ENCODE results near the gene ARX.

Gene ARX

DNA sequence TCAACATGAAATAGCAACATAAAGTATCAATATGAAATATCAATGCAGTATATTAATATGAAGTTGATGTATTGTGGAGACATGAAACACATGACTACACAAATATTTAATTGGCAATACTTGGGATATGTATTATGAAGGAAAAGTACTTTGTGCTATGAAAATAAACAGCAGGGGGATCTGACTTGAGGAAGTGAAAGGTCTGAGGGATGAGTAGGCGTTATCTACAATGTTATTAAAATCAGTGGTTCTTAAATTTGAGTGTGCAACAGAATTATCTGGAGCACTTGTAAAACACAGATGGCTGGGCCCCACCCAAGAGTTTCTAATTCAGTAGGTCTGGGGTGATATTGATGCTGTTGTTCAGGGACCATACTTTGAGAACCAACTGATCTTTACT is 27.4 kb upstream of the ARX start:
- TF ChIP-seq, protein P1, sequence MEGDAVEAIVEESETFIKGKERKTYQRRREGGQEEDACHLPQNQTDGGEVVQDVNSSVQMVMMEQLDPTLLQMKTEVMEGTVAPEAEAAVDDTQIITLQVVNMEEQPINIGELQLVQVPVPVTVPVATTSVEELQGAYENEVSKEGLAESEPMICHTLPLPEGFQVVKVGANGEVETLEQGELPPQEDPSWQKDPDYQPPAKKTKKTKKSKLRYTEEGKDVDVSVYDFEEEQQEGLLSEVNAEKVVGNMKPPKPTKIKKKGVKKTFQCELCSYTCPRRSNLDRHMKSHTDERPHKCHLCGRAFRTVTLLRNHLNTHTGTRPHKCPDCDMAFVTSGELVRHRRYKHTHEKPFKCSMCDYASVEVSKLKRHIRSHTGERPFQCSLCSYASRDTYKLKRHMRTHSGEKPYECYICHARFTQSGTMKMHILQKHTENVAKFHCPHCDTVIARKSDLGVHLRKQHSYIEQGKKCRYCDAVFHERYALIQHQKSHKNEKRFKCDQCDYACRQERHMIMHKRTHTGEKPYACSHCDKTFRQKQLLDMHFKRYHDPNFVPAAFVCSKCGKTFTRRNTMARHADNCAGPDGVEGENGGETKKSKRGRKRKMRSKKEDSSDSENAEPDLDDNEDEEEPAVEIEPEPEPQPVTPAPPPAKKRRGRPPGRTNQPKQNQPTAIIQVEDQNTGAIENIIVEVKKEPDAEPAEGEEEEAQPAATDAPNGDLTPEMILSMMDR (conservative IDR thresholded peaks at IDR 0.05; ENCODE audit: low read depth): no peak
- ChIA-PET CTCF (no interaction called here), POLR2A (ENCODE audit: low non-redundant PET) (no interaction called here)
- no peak for DNase-seq (ENCODE audit: low spot score)
- H3K27ac ChIP-seq: no peak overlapping the region

DNA sequence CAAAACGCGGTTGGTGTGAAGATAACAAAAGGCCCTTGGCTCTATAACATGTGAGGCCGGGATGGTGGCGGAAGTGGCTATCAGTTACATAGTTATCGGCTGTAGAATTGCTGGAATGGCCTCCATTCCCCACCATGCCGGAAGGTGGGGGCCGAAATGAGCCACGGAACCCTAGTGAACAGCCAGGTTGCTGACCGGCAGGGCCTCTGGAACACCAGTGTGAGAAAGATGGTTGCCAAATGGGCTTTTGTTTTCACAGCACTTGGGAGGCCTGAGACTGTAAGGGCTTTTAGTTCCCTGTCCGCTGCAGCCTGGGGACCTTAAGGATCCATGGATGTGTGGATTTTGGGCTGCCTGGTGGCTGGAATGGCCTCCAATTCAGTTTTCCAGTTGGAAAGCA is 23.3 kb upstream of the ARX start:
- ChIA-PET CTCF (interaction anchor here (0.8 kb wide), 1 partner anchor 66 kb away, joined by 3 read pairs; no protein-coding TSS in a partner anchor), POLR2A (ENCODE audit: low non-redundant PET) (no interaction called here)
- no peak for DNase-seq (ENCODE audit: low spot score)
- TF ChIP-seq, protein P1 (conservative IDR thresholded peaks at IDR 0.05; ENCODE audit: low read depth): no peak
- no peak overlapping the region for H3K27ac ChIP-seq

- POLR2A ChIA-PET (ENCODE audit: low non-redundant PET): no interaction called here
- no peak for DNase-seq (ENCODE audit: low spot score)
- TF ChIP-seq, protein P1 (conservative IDR thresholded peaks at IDR 0.05; ENCODE audit: low read depth): no peak
- H3K27ac ChIP-seq: no peak overlapping the region
- CTCF ChIA-PET: no interaction called here
Measured at GRCh38 chrX:25034889-25035288, 19.1 kb upstream of the ARX start.

GRCh38 chrX:25029288-25029825 is 13.6 kb upstream of the ARX start:
- POLR2A ChIA-PET (ENCODE audit: low non-redundant PET): no interaction called here
- TF ChIP-seq, protein P1 (conservative IDR thresholded peaks at IDR 0.05; ENCODE audit: low read depth): no peak
- peak overlapping the region; percentile 58 for H3K27ac ChIP-seq
- no peak for DNase-seq (ENCODE audit: low spot score)
- CTCF ChIA-PET: no interaction called here

DNA sequence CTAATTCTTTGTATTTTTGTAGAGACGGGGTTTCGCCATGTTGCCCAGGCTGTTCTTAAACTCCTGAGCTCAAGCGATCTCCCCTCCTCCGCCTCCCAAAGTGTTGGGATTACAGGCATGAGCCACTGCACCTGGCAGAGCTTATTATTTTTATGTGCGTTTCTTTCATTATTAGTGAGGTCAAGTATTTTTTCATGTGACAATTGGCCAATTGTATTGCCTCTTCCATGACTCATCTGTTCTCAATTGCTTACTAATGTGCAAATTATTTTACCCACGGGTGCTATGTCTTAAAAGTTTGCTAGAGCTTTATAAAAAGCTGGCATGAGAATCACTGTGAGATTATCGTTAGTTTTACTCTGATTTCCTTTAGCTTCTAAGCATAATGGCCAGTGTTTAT is 13.0 kb upstream of the ARX start:
- TF ChIP-seq, protein P1 (conservative IDR thresholded peaks at IDR 0.05; ENCODE audit: low read depth): no peak
- ChIA-PET POLR2A (ENCODE audit: low non-redundant PET) (no interaction called here), CTCF (no interaction called here)
- H3K27ac ChIP-seq: peak overlapping the region; percentile 64
- peak; percentile 47 for DNase-seq (ENCODE audit: low spot score)

DNA sequence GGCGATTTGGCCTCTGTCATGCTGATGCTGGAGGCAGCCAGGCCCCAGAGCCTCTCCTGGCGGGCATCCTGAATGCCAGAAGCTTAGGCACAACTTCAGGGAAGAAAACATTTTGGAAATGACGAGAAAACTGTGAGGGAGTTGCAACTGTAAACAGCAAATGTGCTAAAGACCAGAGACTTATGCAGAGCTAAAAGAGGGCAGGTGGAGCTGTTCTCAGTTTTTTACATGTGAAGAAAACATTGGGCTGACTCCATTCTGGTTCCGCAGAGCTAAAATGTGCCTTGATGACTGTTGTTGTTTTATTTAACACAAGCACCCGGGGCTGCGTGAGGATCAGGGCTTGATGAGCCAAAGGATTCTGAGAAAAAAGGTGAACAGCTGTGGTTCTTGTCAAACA is 10.8 kb upstream of the ARX start:
- no peak overlapping the region for H3K27ac ChIP-seq
- no peak for DNase-seq (ENCODE audit: low spot score)
- ChIA-PET POLR2A (ENCODE audit: low non-redundant PET) (no interaction called here), CTCF (no interaction called here)
- TF ChIP-seq, protein P1 (conservative IDR thresholded peaks at IDR 0.05; ENCODE audit: low read depth): no peak

GRCh38 chrX:25025615-25026014 is 9.8 kb upstream of the ARX start:
- ChIA-PET POLR2A (ENCODE audit: low non-redundant PET) (no interaction called here), CTCF (no interaction called here)
- TF ChIP-seq, protein P1 (conservative IDR thresholded peaks at IDR 0.05; ENCODE audit: low read depth): no peak
- no peak overlapping the region for H3K27ac ChIP-seq
- DNase-seq (ENCODE audit: low spot score): no peak

Data from RWPE1 (cell line).